ENCODE results near the gene PC.

DNA sequence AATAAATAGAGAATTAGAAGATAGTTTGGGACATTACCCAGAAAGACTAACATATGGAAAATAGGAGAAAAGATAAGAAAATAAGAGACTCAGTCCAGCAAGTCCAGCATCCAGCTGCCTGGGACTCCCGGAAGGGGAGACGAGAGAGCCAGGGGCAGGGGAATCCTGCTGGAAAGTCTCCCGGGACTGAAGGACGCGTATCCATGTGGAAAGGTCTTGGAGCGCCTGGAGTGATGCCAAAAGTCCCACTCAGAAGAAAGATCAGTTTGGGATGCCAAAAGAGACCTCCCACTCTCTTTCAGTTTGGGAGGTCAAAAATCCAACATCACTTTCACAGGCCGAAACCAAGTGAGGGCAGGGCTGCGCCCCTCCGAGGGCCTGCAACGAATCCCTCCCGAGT, 70.7 kb downstream of the PC start:
- TF ChIP-seq, protein P1, sequence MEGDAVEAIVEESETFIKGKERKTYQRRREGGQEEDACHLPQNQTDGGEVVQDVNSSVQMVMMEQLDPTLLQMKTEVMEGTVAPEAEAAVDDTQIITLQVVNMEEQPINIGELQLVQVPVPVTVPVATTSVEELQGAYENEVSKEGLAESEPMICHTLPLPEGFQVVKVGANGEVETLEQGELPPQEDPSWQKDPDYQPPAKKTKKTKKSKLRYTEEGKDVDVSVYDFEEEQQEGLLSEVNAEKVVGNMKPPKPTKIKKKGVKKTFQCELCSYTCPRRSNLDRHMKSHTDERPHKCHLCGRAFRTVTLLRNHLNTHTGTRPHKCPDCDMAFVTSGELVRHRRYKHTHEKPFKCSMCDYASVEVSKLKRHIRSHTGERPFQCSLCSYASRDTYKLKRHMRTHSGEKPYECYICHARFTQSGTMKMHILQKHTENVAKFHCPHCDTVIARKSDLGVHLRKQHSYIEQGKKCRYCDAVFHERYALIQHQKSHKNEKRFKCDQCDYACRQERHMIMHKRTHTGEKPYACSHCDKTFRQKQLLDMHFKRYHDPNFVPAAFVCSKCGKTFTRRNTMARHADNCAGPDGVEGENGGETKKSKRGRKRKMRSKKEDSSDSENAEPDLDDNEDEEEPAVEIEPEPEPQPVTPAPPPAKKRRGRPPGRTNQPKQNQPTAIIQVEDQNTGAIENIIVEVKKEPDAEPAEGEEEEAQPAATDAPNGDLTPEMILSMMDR (IDR thresholded peaks at IDR 0.05) = no peak
- TF ChIP-seq POLR2A (IDR thresholded peaks at IDR 0.05) = no peak

All from body of pancreas (tissue), 4 donors.